Cardiac muscle cell (in vitro differentiated cells and primary cell): ENCODE data around the gene BRD4. TPM values are rescaled to one million over a fixed set of nuclear protein-coding genes. Genes with fewer than 3 reads are reported as not detected.

ENCODE experiments used
- DNase-seq, 2 donors: peaks; one replicate each; pipeline versions ENCODE4 v3.0.0 to v3.0.0-alpha.2; 2010 to 2017; ENCODE audit warnings: low read depth in 1 of 2, low spot score in 1 of 2
- H3K27ac ChIP-seq: fragments of 200-600 bp; sonication (generic); 2 replicates; pipeline ENCODE4 v1.5.1; 2016
- H3K27me3 ChIP-seq: fragments of 200-600 bp; sonication (generic); 2 replicates; pipeline ENCODE4 v1.6.0; 2016; ENCODE audit warnings: control low read depth
- H3K36me3 ChIP-seq: fragments of 200-600 bp; sonication (generic); 2 replicates; pipeline ENCODE4 v1.5.1; 2016; ENCODE audit warnings: control low read depth
- H3K4me1 ChIP-seq: fragments of 200-600 bp; sonication (generic); 2 replicates; pipeline ENCODE4 v1.8.1; 2017; ENCODE audit warnings: low read depth, mild to moderate bottlenecking, mixed run types
- H3K4me3 ChIP-seq: fragments of 200-600 bp; sonication (generic); 2 replicates; pipeline ENCODE4 v1.5.1; 2016; ENCODE audit warnings: mild to moderate bottlenecking
- H3K9me3 ChIP-seq: fragments of 200-600 bp; sonication (generic); 2 replicates; pipeline ENCODE4 v1.5.1; 2017; ENCODE audit warnings: low read depth, mild to moderate bottlenecking, control low read depth
- CTCF ChIP-seq: IDR thresholded peaks from 2 replicates; pipeline ENCODE4 v1.5.1; 2012; ENCODE audit warnings: low read depth, mild to moderate bottlenecking, low read length
- polyA plus RNA-seq: library from polyadenylated mRNA; unstranded; fragments of >200 nt; fragmentation: Nextera tagmentation; extraction: Ambion mirVana; gene quantifications from 2 replicates; pipeline ENCODE4 v1.2.1, GENCODE V29; 2016
- total RNA-seq: library from RNA; depleted of rRNA; stranded (reverse); fragments of >200 nt; gene quantifications from 2 replicates; pipeline ENCODE4 v1.2.3, GENCODE V29; 2016

BRD4 gene
- total and polyA plus RNA-seq, 2 experiments from 2014 or later: 42.5 to 86.1 TPM

DNA sequence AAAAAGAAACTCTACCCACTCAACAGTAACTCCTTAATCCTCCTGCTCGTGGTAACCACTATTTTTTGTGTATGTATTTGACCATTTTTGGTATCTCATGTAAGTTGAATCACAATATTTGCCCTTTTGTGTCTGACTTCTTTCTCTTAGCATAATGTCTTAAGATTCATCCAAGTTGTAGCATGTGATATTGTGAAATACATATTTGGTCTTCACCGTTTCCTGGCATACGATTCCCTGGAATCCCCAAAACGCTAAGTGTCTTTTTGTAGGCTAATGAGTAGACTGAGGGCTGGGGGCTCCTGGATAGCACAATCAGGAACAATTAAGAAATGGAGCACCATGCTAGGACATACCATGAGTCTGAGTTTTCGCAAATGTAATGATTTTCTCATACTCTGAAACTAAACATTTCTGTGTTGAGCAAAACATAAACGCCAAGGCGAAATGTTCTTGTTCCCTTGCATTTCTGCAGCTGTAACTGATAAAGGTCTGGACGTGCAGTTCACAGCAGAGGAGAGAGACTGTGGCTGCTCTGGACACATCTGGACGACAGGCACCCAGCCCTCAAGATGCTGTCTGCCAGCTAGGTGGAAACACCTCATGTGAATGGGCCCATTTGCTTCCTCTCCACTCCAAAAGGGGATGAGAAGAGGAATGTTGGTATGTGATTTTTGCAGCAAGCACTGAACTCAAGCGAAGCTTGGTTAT, 38.4 kb downstream of the BRD4 start:
- no peak for TF ChIP-seq CTCF
- Histone ChIP-seq H3K27ac (peak overlapping the region; percentile 89), H3K4me1 (peaks cover 90% of the 10 kb centered on the region), H3K27me3 (no peaks in the 10 kb centered on the region), H3K36me3 (no peaks in the 10 kb centered on the region), H3K9me3 (no peaks in the 10 kb centered on the region), H3K4me3 (no peak overlapping the region)
- DNase-seq: peak in 1 of 2 donors; percentile 73

DNA sequence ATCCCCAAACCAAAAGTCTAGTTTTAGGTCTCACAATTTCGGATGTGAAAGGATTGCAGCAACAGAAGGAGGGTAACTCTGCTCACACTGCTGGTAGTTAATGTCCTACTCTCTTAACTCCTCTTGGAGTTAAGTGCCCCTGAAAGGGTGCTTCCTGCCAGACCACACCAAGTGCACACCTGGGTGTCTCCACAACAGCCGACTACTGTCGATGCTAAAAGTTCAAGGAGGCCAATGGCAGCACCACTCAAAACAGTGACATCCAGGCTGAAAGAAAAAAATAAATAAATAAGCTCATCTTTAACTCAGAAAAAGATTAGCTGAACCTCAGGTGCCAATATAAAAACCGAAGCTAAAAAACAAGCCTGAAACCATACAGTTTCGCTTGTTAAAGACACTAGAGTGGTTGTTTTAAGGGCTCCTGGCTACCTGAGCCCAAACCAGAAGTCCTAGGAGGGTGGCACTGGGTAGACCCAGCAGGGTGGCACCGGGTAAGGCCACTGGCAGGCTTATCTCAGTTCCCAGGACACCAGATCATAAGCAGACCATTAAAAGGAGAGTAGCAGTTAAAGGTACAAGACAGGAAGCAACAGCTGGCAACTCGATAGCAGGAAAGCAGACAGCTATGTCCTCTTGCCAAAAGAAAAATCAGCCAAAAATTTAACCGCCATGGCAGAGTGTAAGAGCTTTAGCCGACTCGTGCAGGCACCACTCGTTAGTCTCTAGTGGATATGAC, 39.3 kb downstream of the BRD4 start:
- Histone ChIP-seq H3K9me3 (no peaks in the 10 kb centered on the region), H3K27ac (peak overlapping the region; percentile 89), H3K4me1 (peaks cover 90% of the 10 kb centered on the region), H3K27me3 (no peaks in the 10 kb centered on the region), H3K4me3 (no peak overlapping the region), H3K36me3 (no peaks in the 10 kb centered on the region)
- DNase-seq: peak in 1 of 2 donors; percentile 54
- no peak for TF ChIP-seq CTCF

GRCh38 chr19:15292140-15292539, 40.2 kb downstream of the BRD4 start:
- TF ChIP-seq CTCF: no peak
- Histone ChIP-seq H3K27me3 (no peaks in the 10 kb centered on the region), H3K27ac (no peak overlapping the region), H3K4me1 (peaks cover 81% of the 10 kb centered on the region), H3K36me3 (no peaks in the 10 kb centered on the region), H3K4me3 (no peak overlapping the region), H3K9me3 (no peaks in the 10 kb centered on the region)
- DNase-seq: no peak

GRCh38 chr19:15291548-15292021, 40.8 kb downstream of the BRD4 start:
- no peak for DNase-seq
- H3K4me1 ChIP-seq: peaks cover 81% of the 10 kb centered on the region
- TF ChIP-seq CTCF: no peak
- no peaks in the 10 kb centered on the region for H3K9me3 ChIP-seq
- H3K27me3 ChIP-seq: no peaks in the 10 kb centered on the region
- no peak overlapping the region for H3K27ac ChIP-seq
- H3K36me3 ChIP-seq: no peaks in the 10 kb centered on the region
- no peak overlapping the region for H3K4me3 ChIP-seq

GRCh38 chr19:15291089-15291488, 41.2 kb downstream of the BRD4 start:
- peaks cover 83% of the 10 kb centered on the region for H3K4me1 ChIP-seq
- no peaks in the 10 kb centered on the region for H3K27me3 ChIP-seq
- no peak for TF ChIP-seq CTCF
- no peaks in the 10 kb centered on the region for H3K36me3 ChIP-seq
- no peak overlapping the region for H3K4me3 ChIP-seq
- H3K27ac ChIP-seq: no peak overlapping the region
- DNase-seq: no peak
- no peaks in the 10 kb centered on the region for H3K9me3 ChIP-seq
